Gastrocnemius medialis (tissue), 4 donors: ENCODE data around the gene LAMC2.

ENCODE experiments used
- CTCF ChIP-seq, 5 experiments: fragments of 450-650 bp in 3 of 5; fragments of 200-600 bp in 2 of 5; sonication (generic) in 2 of 5; IDR thresholded peaks in 4 of 5; conservative IDR thresholded peaks in 1 of 5; 1 replicate in 4 of 5; 2 replicates in 1 of 5; pipeline ENCODE4 v1.5.1; 2016 to 2019; ENCODE audit warnings: antibody characterized with exemption in 5 of 5, mild to moderate bottlenecking in 3 of 5, moderate library complexity in 3 of 5
- POLR2A ChIP-seq, 2 donors: fragments of 450-650 bp; IDR thresholded peaks; one replicate each; pipeline ENCODE4 v1.6.1; 2017; ENCODE audit warnings: antibody characterized with exemption in 2 of 2, mild to moderate bottlenecking in 2 of 2, moderate library complexity in 2 of 2

DNA sequence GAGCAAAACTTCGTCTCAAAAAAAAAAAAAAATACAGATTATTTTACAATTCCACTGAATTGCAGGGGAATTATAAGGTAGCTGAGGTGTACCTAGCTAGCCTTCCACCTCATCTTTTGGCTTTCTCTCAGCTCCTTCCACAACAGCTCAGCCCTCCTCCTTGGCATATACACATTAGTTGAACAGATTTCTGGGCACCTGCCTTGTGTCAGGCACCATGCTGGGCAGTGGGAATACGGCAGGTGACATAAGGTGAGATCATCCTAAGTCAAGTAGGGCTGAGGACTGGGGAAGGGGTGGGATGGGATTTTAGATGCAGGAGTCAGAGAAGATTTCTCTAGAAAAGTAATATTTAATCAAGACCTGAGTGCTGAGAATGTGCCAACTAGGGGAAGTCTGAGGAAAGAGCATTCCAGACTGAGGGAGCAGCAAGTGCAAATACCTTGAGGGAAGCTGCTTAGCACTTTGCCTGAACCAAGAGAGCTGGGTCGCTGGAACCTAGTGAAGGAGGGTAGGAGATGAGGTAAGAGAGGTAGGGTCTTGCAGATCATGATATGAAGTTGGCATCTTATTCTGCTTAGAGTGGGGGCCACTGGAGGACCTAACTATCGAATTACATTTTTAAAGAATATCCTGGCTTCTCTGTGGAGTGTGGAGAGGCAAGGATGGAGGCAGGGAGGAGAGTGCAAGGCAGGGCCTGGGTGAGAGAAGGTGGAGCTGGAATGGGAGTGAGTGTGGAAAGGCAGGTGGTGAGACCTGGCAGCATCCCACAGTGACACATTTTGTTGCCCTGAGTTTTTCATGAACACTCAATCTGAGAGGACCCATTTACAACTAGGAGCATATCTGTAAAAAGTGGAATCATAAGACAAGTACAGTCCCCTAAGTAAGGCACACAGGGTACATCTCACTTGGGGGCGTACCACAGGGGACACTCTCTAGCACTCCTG is 28.2 kb downstream of the LAMC2 start:
- no peak for TF ChIP-seq POLR2A (IDR thresholded peaks at IDR 0.05)
- no peak for TF ChIP-seq CTCF (IDR thresholded peaks at IDR 0.05 in 4 of 5, conservative IDR thresholded peaks at IDR 0.05 in 1 of 5)
